ENCODE measurements around the gene ST8SIA1.

GRCh38 chr12:22272335-22273151 is 62.0 kb downstream of the ST8SIA1 start:
- TF ChIP-seq CTCF (IDR thresholded peaks at IDR 0.05) (no peak), REST (IDR thresholded peaks at IDR 0.05; ENCODE audit: low read depth, low read length) (no peak)
